ENCODE results near the gene GALNT17.
"Not testable (repeated sequence)": the region's sequence is repeated elsewhere in the genome, so short reads cannot be mapped to it uniquely, and the experiment has no call there.

Gene GALNT17

DNA sequence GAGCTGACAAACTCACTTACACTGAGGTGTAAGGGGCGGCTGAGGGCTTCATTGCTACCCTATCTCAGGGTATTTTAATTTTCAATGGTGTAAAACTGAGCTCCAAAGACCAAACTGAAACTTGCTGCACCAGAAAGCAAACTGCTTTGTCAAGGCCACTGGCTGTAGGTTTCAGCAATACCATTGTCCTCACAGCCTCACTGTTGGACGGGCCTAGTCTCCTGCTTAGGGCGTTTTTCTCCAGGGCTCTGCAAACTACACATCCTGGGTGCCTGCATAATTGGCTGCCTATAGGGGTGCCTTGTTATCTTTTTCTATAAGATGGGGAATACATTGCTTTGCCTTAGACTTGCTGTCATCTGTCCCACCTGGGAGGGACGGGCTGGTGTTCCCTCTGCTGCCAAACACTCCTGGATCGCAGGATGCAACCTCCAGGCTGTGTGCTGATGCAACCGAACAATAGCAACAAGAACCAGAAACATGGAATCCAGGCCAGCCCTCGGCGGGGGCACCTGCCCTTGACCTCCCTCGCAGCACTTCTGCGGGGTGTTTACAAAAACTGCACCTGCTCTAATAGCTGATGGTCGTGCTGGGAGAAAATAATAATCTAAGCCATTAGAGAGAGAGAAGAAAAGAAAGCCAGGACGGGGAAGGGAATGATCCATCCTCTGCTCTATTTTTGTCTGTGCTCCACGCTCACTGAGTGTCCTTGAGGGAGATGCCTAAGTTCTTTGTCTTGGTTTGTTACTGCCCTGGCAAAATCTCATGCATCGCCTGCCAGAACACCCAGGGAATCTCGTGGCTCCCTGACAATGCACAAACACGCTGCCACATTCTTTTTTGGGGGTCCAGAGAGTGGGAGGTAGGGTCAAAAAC is 104.5 kb downstream of the GALNT17 start:
- no peak for DNase-seq

DNA sequence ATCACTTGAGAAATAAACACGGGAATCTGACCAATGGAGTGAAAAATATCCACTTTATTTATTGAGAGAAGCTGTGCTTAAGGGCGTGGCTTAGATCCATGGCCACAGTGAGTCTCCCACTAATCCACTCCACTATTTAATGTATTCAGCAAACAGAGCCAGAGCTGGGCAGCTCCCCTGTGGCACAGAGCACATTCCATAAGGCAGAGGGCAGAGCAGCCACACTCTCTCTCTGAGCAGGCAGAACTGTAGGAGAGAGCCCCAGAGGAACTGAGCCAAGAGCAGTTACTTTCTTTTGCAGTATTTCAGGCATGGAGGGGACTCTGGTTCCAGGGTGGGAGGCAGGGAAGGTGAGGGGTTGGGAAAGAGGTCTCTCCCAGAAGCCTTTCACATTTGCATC is 106.0 kb downstream of the GALNT17 start:
- no peak for DNase-seq

GRCh38 chr7:71238581-71239295 is 106.8 kb downstream of the GALNT17 start:
- no peak for DNase-seq

DNA sequence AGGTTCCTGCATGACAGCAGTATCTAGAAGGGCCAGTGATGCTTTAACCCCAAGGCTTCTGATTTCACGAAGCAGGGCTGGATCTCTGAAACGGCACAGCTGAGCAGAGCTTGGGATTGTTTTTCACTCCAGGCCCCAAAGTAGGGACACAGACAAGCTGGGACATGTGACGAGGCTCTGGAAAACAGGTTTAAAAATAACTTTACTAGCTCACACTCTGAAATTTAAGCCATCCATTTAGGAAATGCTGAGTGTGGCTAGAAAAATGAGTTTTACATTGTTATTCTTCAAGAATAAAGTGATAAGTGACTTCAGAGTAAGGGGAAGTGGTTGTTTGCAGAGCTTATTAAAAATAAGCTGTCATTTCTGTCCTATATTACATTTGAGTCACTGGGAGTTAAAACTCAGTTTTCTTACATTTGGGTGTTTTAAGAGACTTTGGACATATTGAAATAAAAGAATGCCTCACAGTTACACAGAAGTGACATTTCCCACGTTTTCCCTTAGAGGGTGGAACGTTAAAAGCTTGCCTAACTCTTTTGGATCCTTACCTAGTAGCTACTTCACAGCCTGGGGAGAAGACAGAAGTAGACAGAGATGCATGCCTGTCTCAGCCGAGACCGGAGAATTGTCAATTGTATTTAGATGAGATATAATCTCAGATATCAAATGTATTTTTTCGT is 107.8 kb downstream of the GALNT17 start:
- no peak for DNase-seq

GRCh38 chr7:71243736-71244410 is 111.9 kb downstream of the GALNT17 start:
- DNase-seq: no peak

GRCh38 chr7:71245038-71245437 is 113.1 kb downstream of the GALNT17 start:
- DNase-seq: no peak

DNA sequence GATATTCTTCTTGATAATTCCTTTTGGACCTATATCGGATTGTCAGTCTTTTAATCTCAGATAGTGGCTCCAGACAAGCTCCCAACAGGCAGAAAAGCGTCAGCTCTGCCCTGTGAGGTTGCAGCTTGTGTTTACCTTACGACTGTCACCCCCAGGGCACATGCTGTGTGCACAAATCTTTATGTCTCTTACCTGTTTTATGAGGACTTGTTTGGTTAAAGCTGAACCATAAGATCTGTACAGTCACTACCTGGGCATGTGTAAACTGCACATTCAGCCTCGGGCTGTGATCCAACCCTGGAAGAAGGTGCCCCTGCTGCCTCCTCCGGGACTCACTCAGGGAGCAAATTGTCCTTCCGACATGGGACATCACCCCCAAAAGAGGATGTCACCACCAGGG is 119.8 kb downstream of the GALNT17 start:
- DNase-seq: no peak

DNA sequence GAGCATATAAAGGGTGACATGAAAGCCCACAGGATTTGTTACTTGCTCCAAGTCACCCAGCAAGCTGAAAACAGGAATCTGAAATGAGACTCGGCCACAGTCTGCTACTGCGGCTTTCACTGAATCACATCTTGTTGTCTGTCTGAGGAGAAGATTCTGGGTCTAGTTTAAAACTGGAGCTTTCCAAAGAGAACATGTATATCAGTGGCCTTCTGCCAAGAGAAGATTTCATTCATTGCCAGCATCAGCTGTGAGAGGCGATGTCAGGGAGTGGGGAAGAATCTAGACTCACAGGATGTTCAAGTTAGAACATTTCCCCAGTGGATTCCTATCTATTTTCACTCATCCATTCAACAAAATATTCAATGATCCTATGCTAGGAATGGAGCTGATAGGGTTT is 122.8 kb downstream of the GALNT17 start:
- no peak for DNase-seq

GRCh38 chr7:71255537-71256178 is 123.7 kb downstream of the GALNT17 start:
- DNase-seq: no peak

- no peak for DNase-seq
Measured at GRCh38 chr7:71261066-71261465, 129.1 kb downstream of the GALNT17 start.

GRCh38 chr7:71262834-71263233 is 130.9 kb downstream of the GALNT17 start:
- DNase-seq: not testable (repeated sequence)

DNA sequence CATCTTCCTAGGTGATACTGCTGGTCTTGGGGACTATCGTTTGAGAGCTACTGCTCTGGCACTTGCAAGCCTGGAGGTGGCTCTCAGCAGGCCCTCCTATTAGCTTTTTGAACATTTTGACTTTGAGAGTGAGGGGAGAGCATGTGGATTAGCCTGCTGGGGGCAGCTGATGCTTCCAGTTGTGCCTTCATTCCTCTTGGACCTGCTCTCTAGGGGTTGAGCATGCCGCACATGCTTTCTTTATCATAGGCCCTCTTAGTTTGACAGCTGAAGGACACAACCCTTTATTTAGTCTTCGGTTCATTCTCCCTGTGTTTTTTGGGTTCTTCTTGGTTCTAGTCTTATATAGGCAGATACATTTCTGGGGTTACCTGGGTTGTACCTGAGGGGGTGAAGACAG is 132.1 kb downstream of the GALNT17 start:
- no peak for DNase-seq

DNA sequence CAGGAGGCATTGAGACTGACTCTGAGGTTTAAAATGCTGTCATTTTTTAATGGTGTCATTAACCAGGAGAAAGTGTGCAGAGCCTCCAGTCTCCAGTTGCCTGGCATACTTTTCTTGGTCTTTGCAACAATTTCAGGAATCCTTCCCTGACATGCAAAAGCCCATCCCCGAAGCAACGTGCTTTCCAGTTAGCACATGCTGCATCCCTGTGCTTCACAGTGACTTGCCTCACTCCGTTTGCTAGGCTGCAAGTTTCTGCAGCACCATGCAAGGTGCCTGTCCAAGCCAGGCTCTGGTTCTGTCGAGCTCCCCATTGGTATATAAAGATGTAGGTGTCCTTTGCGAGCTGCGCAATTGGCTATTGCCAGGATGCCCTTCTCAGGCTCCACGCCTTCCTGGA is 135.0 kb downstream of the GALNT17 start:
- DNase-seq: no peak

DNA sequence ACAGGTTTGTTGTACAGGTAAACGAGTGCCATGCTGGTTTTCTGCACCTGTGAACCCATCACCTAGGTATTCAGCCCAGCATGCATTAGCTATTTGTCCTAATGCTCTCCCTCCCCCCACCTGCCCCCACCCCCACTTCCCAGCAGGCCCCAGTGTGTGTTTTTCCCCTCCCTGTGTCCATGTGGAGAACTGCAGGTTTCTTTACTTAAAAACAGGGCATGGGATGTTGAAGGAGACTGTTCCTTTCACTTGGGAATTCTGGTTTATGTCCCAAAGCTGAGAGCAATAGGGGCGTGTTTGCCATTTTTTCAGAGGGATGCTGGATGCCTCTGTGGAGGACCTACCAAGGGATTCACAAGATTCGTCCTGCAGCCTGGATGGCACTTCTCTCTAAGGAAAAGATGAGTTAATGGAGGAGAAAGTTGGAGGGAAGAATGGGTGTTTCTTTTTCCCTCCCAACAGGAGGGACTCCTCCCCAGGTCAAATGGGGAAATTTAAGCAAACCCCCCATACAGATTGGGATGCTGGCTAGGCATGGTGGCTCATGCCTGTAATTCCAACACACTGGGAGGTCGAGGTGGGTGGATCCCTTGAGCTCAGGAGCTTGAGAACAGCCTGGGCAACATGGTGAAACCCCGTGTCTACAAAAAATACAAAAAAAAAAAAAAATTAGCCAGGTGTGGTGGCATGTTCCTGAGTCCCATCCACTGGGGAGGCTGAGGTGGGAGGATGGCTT is 136.0 kb downstream of the GALNT17 start:
- no peak for DNase-seq

DNA sequence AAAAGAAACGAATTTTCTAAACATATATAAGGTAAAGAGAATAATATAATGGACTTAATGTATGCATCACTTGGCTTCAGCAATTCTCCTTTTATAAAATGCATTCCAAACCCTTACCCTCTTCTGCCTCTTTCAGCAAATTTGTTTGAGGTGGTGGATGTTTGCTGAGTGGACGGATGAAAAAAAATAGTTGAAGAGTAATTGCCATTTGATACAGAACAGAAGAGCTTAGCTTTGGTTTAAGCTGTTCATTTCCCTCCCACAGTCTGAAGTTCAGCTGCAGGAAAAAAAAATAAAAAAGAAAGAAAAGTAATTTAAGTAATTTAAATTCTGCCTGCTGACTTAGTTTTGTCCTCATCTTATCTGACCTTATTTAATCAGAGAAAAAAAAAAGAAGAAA is 138.6 kb downstream of the GALNT17 start:
- DNase-seq: no peak

- DNase-seq: no peak
Measured at GRCh38 chr7:71271203-71271602, 139.3 kb downstream of the GALNT17 start.

DNA sequence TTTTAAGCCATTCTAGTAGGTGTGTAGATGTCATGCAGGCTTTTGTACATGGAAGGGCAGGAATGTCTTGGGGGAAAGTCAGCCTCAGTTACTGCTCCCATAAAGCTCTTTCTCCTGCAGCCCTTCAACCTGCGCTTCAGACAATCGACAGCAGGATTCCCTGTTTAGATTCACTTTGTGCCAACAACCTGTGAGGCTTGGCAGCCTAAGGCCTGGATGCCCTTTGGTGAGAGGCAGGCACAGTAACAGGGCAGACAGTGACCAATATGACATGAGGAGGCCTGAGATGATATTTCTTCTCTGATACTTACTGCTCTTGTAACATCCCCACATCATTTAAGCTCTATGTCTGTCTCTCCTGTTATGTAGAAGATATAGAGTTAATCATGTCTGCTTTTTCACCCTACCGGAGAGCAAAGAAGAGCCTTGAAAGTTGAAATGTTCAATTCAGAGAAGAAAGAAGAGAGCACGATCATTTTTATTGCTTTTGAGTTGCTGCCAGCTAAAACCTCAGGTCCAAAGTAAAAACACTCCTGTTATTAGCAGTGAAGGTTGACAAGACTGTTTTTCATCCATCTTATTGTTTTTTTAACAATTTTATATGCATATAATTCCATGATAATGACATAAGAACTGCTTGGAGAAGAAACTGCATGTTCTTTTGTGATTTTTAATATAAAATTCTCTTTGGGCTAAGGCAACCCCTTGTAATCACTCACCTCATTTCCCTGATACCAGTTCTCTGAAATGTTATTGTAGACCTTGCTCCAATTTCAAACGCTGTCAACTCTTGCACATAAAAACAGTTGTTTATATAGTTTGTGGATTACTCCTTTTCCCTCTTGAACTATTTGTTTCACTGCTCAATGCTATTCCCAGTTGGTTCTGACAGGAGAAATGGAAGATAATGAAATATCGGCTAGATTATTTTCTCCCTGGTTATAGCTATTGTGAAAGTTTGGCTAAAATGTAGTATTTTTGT is 140.9 kb downstream of the GALNT17 start:
- no peak for DNase-seq

DNA sequence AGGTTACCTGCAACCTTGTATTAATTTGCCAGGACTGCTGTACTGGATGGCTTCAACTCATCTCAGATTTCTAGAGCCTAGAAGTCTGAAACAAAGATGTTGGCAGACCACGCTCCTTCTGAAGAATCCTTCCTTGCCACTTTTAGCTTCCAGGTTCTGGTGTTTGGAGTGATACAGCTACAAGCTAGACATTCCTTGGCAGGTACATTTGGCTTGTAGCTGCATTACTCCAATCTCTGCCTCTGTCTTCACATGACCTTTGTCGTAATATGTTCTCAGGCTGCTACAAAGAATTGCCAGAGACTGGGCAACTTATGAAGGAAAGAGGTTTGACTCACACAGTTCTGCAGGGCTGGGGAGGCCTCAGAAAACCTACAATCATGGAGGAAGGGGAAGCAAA is 146.3 kb downstream of the GALNT17 start:
- DNase-seq: no peak

GRCh38 chr7:71281261-71281660 is 149.3 kb downstream of the GALNT17 start:
- no peak for DNase-seq

DNA sequence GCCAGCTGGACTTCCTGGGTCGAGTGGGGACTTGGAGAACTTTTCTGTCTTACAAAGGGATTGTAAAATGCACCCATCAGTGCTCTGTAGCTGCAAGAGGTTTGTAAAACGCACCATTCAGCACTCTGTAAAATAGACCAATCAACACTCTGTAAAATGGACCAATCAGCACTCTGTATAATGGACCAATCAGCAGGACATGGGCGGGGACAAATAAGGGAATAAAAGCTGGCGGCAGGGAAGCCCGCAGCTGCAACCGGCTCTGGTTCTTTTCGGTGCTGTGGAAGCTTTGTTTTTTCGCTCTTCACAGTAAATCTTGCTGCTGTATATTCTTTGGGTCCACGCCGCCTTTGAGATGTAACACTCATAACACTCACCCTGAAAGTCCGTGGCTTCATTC is 151.9 kb downstream of the GALNT17 start:
- DNase-seq: no peak

Measured in suppressor macrophage (primary cell).